Measurements from ENCODE around the gene SARDH. TPM values are rescaled to one million over a fixed set of nuclear protein-coding genes. Genes with fewer than 3 reads are reported as not detected.

SARDH gene
- total and polyA plus RNA-seq, 2 donors (not counting 3 experiments of a cell fraction or from before 2014, with no cell fraction given), result 0.19 to 0.44 TPM

GRCh38 chr9:133656211-133657119 is 81.7 kb downstream of the SARDH start:
- peaks cover 6 to 18% of the 10 kb centered on the region in 2 experiments for H3K27me3 ChIP-seq (ENCODE audit: control insufficient read depth in 2 of 2, insufficient read depth in 2 of 2, low read length in 2 of 2)
- no peak overlapping the region for H3K27ac ChIP-seq (ENCODE audit: insufficient read depth, low read depth, low read length)
- no peak overlapping the region for H3K4me2 ChIP-seq (ENCODE audit: insufficient read depth, low read length)
- no peak for TF ChIP-seq POLR2AphosphoS5 (IDR thresholded peaks at IDR 0.05; ENCODE audit: insufficient read depth, low read depth, low read length)
- TF ChIP-seq POLR2A (IDR thresholded peaks at IDR 0.05; ENCODE audit: low read depth, low read length), result no peak
- TF ChIP-seq EZH2 (IDR thresholded peaks at IDR 0.05; ENCODE audit: borderline replicate concordance, low read depth, low read length, severe bottlenecking), result no peak
- TF ChIP-seq MYC (IDR thresholded peaks at IDR 0.05; ENCODE audit: low read depth, low read length), result no peak
- no peak for TF ChIP-seq GATA2 (IDR thresholded peaks at IDR 0.05; ENCODE audit: insufficient read depth, insufficient read length, low read depth, low read length)
- no peak for TF ChIP-seq JUN (IDR thresholded peaks at IDR 0.05; ENCODE audit: borderline replicate concordance, insufficient read depth, insufficient read length, low read depth)
- no peak for TF ChIP-seq FOS (IDR thresholded peaks at IDR 0.05; ENCODE audit: borderline replicate concordance, insufficient read depth, low read length)
- TF ChIP-seq MAX (IDR thresholded peaks at IDR 0.05; ENCODE audit: insufficient read depth, insufficient read length), result no peak
- no peak overlapping the region for H2AFZ ChIP-seq (ENCODE audit: low read depth, low read length)
- no peaks in the 10 kb centered on the region for H3K9me1 ChIP-seq (replicated peaks; ENCODE audit: control insufficient read depth, extremely low read depth, insufficient read depth, low read length)
- intact Hi-C loops (cut with micrococcal nuclease) (no loop called here), dilution Hi-C loops (cut with MboI; ENCODE audit: extremely low pct_ligation_motif_present, low sequenced_read_pairs) (no loop called here)
- BruUV-seq (replicated peaks), result no TSS peak
- H4K20me1 ChIP-seq (replicated peaks; ENCODE audit: control insufficient read depth, extremely low read depth, insufficient read depth, low read length), result no peaks in the 10 kb centered on the region
- no peak for FAIRE-seq
- no peak overlapping the region for H3K9ac ChIP-seq (replicated peaks; ENCODE audit: extremely low read depth, insufficient read depth, low read length)
- no peak for DNase-seq (ENCODE audit: low read depth, low spot score)
- H3K4me1 ChIP-seq (ENCODE audit: control insufficient read depth, extremely low read depth, insufficient read depth, low read length), result no peaks in the 10 kb centered on the region
- no peaks in the 10 kb centered on the region for H3K36me3 ChIP-seq (ENCODE audit: control insufficient read depth in 2 of 2, extremely low read depth in 1 of 2, insufficient read depth in 2 of 2, low read length in 2 of 2)
- no peaks in the 10 kb centered on the region for H3K9me3 ChIP-seq (replicated peaks; ENCODE audit: control insufficient read depth, insufficient read depth, low read length)
- H3K79me2 ChIP-seq (ENCODE audit: control insufficient read depth, insufficient read depth, low read length), result no peaks in the 10 kb centered on the region
- H3K4me3 ChIP-seq (replicated peaks in 1 of 3; ENCODE audit: insufficient read depth in 1 of 3, low read depth in 1 of 3, low read length in 3 of 3), result no peak overlapping the region
- CTCF ChIA-PET, result interaction anchor here (0.9 kb wide), 1 partner anchor 9 kb away, joined by 3 read pairs; no protein-coding TSS in a partner anchor
- POLR2A ChIA-PET, result no interaction called here
